RWPE1 (cell line): Measurements from ENCODE around the gene ICA1.
"Not testable (repeated sequence)": the region's sequence is repeated elsewhere in the genome, so short reads cannot be mapped to it uniquely, and the experiment has no call there.

ENCODE experiments used
- CTCF ChIA-PET: fragments of 350-600 bp; sonication (Branson Sonifier 250); formaldehyde crosslinking; extraction: SDS; loops from one replicate; lab custom pipeline; 2021; lab: Yijun Ruan, JAX
- POLR2A ChIA-PET: fragments of 400-600 bp; formaldehyde crosslinking; extraction: SDS; loops from one replicate; lab custom pipeline; 2020; ENCODE audit warnings: antibody characterized with exemption; ENCODE audit not compliant: low non-redundant PET; lab: Yijun Ruan, JAX
- DNase-seq: peaks from one replicate; pipeline ENCODE4 v3.0.0; 2012; ENCODE audit warnings: low spot score
- H3K27ac ChIP-seq: fragments of 450-650 bp; 2 replicates; pipeline ENCODE4 v1.5.1; 2017
- TF ChIP-seq, protein P1 (sequence below): fragments of 450-650 bp; conservative IDR thresholded peaks from 2 replicates; pipeline ENCODE4 v1.5.1; 2017; ENCODE audit warnings: low read depth, mild to moderate bottlenecking

Gene ICA1

DNA sequence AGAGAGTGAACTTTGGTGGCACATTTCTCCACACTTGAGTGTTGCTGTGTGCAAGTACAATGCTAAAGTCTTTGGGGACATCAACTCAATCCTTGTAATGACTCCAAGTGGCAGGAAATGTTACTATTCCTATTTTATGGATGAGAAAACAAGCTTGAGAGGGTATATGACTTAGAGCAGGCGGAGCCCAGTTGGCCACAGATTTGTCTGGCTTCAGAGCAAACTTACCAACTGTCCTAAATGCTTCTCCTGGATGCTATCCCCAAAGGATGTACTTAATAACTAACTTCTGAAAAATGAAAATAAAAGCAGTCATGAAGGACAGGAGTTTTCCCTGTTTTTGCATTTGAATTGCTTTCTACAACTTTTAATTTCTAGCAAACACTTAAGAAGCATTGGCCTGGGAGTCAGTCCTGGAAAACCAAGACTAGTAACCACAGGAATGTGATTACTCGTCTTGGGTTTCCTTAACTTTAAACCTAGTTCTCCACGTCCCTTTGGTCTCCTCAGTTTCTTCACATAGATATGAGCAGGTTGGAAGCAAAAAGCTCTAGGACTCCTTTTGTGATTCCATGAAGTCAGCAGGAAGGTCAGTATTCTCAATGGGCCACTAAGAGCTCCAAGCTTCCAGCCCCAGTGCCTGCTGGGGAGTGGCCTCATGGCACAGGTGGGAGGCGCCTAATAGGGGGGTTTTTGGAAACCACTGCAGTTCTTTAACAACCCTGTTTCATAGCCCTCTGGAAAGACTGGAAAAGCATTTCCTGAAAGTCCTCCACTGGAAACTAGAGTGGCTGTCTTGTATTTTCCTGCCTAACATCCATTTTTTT, 152.6 kb downstream of the ICA1 start:
- ChIA-PET POLR2A (no interaction called here), CTCF (no interaction called here)
- DNase-seq: no peak
- H3K27ac ChIP-seq: no peak overlapping the region
- TF ChIP-seq, protein P1, sequence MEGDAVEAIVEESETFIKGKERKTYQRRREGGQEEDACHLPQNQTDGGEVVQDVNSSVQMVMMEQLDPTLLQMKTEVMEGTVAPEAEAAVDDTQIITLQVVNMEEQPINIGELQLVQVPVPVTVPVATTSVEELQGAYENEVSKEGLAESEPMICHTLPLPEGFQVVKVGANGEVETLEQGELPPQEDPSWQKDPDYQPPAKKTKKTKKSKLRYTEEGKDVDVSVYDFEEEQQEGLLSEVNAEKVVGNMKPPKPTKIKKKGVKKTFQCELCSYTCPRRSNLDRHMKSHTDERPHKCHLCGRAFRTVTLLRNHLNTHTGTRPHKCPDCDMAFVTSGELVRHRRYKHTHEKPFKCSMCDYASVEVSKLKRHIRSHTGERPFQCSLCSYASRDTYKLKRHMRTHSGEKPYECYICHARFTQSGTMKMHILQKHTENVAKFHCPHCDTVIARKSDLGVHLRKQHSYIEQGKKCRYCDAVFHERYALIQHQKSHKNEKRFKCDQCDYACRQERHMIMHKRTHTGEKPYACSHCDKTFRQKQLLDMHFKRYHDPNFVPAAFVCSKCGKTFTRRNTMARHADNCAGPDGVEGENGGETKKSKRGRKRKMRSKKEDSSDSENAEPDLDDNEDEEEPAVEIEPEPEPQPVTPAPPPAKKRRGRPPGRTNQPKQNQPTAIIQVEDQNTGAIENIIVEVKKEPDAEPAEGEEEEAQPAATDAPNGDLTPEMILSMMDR: no peak

GRCh38 chr7:8105449-8106095, 156.4 kb downstream of the ICA1 start:
- no peak overlapping the region for H3K27ac ChIP-seq
- POLR2A ChIA-PET: no interaction called here
- TF ChIP-seq, protein P1: no peak
- CTCF ChIA-PET: interaction anchor here (0.6 kb wide), 1 partner anchor 107 kb away, joined by 3 read pairs; no protein-coding TSS in a partner anchor
- no peak for DNase-seq

DNA sequence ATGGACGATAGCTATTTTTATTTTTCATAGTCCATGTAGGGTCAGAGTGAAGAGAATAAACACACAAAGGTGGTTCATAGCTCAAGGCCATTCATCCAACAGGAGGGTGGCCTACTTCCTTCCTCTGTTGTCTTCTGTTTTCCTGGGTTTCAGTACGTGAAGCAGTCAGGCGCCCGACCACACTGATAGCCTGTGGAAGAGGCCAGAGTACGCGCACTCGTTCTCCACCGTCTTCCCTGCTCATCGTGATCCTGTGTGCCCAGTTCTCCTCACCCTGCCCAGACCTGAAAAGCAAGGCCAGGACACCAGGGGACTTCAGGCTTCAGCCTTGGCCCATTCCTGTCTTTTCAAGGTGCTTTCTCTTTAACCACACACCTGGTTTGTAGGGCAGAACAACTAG, 158.7 kb downstream of the ICA1 start:
- CTCF ChIA-PET: interaction anchor here (0.7 kb wide), 1 partner anchor 192 kb away, joined by 3 read pairs; no protein-coding TSS in a partner anchor
- DNase-seq: no peak
- no peak overlapping the region for H3K27ac ChIP-seq
- TF ChIP-seq, protein P1: no peak
- POLR2A ChIA-PET: no interaction called here

DNA sequence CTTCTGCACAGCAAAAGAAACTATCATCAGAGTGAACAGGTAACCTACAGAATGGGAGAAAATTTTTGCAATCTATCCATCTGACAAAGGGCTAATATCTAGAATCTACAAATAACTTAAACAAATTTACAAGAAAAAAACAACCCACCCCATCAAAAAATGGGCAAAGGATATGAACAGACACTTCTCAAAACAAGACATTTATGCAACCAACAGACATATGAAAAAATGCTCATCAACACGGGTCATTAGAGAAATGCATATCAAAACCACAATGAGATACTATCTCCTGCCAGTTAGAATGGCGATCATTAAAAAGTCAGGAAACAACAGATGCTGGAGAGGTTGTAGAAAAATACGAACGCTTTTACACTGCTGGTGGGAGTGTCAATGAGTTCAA, 160.7 kb downstream of the ICA1 start:
- CTCF ChIA-PET, POLR2A ChIA-PET, DNase-seq, H3K27ac ChIP-seq: not testable (repeated sequence)

- ChIA-PET CTCF (interaction anchor here (0.5 to 0.6 kb wide), 2 partner anchors 14 to 1879 kb away, joined by 3 to 8 read pairs; no protein-coding TSS in a partner anchor), POLR2A (no interaction called here)
- DNase-seq: no peak
- H3K27ac ChIP-seq: no peak overlapping the region
- TF ChIP-seq, protein P1: no peak
These were observed 167.5 kb downstream of the ICA1 start for GRCh38 chr7:8094164-8095140.

DNA sequence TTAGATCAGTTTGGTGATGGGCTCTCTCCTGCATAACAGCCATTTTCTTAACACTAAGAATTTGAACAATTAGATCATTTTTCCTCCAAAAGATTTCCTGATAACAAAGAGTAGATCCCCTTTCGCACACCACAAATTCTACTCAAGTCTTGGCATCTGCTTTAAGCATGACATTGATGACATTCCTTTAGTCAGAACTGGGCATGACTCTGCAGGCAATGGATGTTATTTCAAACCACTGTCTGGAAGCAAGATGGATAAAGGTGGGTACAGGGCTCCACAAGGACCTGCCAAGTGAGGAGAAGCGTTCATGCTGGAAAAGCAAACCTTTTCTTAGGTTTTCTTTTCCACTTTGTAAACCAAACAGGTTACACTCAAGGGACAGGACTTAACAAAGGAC, 169.8 kb downstream of the ICA1 start:
- no peak overlapping the region for H3K27ac ChIP-seq
- peak; percentile 15 for DNase-seq
- CTCF ChIA-PET: interaction anchor here (0.6 to 0.7 kb wide), 2 partner anchors 17 to 63 kb away, joined by 3 to 4 read pairs; no protein-coding TSS in a partner anchor
- TF ChIP-seq, protein P1: no peak
- POLR2A ChIA-PET: interaction anchor here (0.6 kb wide), 1 partner anchor 9 kb away, joined by 3 read pairs; no protein-coding TSS in a partner anchor
